GM12878 (cell line): ENCODE data around the gene PITPNM2. TPM values are rescaled to one million over a fixed set of nuclear protein-coding genes. Genes with fewer than 3 reads are reported as not detected.
A peak's percentile ranks its signal among the peaks of the same experiment; 100 is the strongest.

Experiments
- ATAC-seq: fragments of 200-7000 bp; cut with Tn5 transposase; 3 replicates; pipeline ENCODE4 v1.9.1; 2020; ENCODE audit warnings: mild to moderate bottlenecking, moderate library complexity
- BruUV-seq: library from RNA; stranded (reverse); fragments of 400-500 nt; replicated peaks from 2 replicates; lab custom pipeline; 2021; lab: Mats Ljungman, UMichigan
- CTCF ChIA-PET: fragments of 300-600 bp; sonication (Branson Sonifier 250); formaldehyde crosslinking; extraction: SDS; loops from one replicate; lab custom pipeline; 2021; ENCODE audit warnings: inconsistent platforms; lab: Yijun Ruan, JAX
- POLR2A ChIA-PET: fragments of 350-600 bp; formaldehyde crosslinking; extraction: SDS; loops from one replicate; lab custom pipeline; 2021; ENCODE audit warnings: inconsistent platforms; lab: Charles Lee
- RAD21 ChIA-PET: fragments of 300-600 bp; sonication (Branson Sonifier 250); formaldehyde crosslinking; loops from one replicate; lab custom pipeline; 2023; ENCODE audit warnings: antibody characterized with exemption; ENCODE audit not compliant: unreplicated experiment; lab: Charles Lee
- SMC1A ChIA-PET: fragments of 300-600 bp; sonication (Branson Sonifier 250); formaldehyde crosslinking; loops from one replicate; lab custom pipeline; 2023; ENCODE audit not compliant: unreplicated experiment, uncharacterized antibody; lab: Charles Lee
- DNase-seq: peaks from one replicate; pipeline ENCODE4 v3.0.0-alpha.2; 2011; ENCODE audit warnings: low read depth, low spot score
- FAIRE-seq: peaks from 3 replicates; lab custom pipeline; 2011; peaks lifted over from hg19 to GRCh38; lab: Jason Lieb, UNC
- H2AFZ ChIP-seq: 2 replicates; pipeline ENCODE4 v1.6.0; 2011; ENCODE audit warnings: low read depth, low read length, control low read depth; ENCODE audit not compliant: control insufficient read depth
- H3K27ac ChIP-seq: 2 replicates; pipeline ENCODE4 v1.5.1; 2011; ENCODE audit warnings: control low read depth; ENCODE audit not compliant: control insufficient read depth, insufficient read depth
- H3K27me3 ChIP-seq, 2 experiments: replicated peaks in 1 of 2; 2 replicates each; pipeline versions ENCODE4 v1.6.0 to v1.6.1; 2011; ENCODE audit warnings: low read length in 1 of 2; ENCODE audit not compliant: control insufficient read depth in 2 of 2, insufficient read depth in 2 of 2
- H3K36me3 ChIP-seq, 2 experiments: 2 replicates each; pipeline ENCODE4 v1.5.1; 2011; ENCODE audit warnings: low read length in 1 of 2; ENCODE audit not compliant: control insufficient read depth in 2 of 2, insufficient read depth in 2 of 2
- H3K4me1 ChIP-seq: 2 replicates; pipeline ENCODE4 v1.6.1; 2011; ENCODE audit warnings: mild to moderate bottlenecking, low read length, moderate library complexity, mixed read lengths; ENCODE audit not compliant: control insufficient read depth, insufficient read depth
- H3K4me2 ChIP-seq: 2 replicates; pipeline ENCODE4 v1.6.0; 2011; ENCODE audit warnings: control low read depth; ENCODE audit not compliant: control insufficient read depth, insufficient read depth
- H3K4me3 ChIP-seq: fragments of 200-600 bp; sonication (generic); 2 replicates; pipeline ENCODE4 v1.5.1; 2016
- H3K79me2 ChIP-seq: 2 replicates; pipeline ENCODE4 v1.6.0; 2011; ENCODE audit warnings: low read length; ENCODE audit not compliant: control insufficient read depth, insufficient read depth
- H3K9ac ChIP-seq: 2 replicates; pipeline ENCODE4 v1.8.0; 2011; ENCODE audit warnings: low read length, control low read depth, mixed read lengths; ENCODE audit not compliant: control insufficient read depth, insufficient read depth
- H3K9me3 ChIP-seq: replicated peaks from 3 replicates; pipeline ENCODE4 v1.5.1; 2011; ENCODE audit warnings: mild to moderate bottlenecking, low read length; ENCODE audit not compliant: control insufficient read depth, insufficient read depth
- H4K20me1 ChIP-seq: 2 replicates; pipeline ENCODE4 v1.6.0; 2011; ENCODE audit not compliant: control insufficient read depth, insufficient read depth
- BRCA1 ChIP-seq: IDR thresholded peaks from 2 replicates; pipeline ENCODE4 v1.6.1; 2011; ENCODE audit warnings: low read depth, low read length, improper control_type of control experiment
- CBFB ChIP-seq: IDR thresholded peaks from 2 replicates; pipeline ENCODE4 v1.6.1; 2016; ENCODE audit warnings: antibody characterized with exemption, low read depth
- DPF2 ChIP-seq: fragments of 450-650 bp; IDR thresholded peaks from 2 replicates; pipeline ENCODE4 v1.6.1; 2017; ENCODE audit warnings: mild to moderate bottlenecking
- IRF4 ChIP-seq: IDR thresholded peaks from 2 replicates; pipeline ENCODE4 v1.6.1; 2011; ENCODE audit warnings: low read depth, low read length
- MLLT1 ChIP-seq: fragments of 450-650 bp; IDR thresholded peaks from 2 replicates; pipeline ENCODE4 v1.6.1; 2016; ENCODE audit warnings: mild to moderate bottlenecking
- MTA2 ChIP-seq: fragments of 450-650 bp; IDR thresholded peaks from 2 replicates; pipeline ENCODE4 v1.6.1; 2016; ENCODE audit warnings: low read depth, mild to moderate bottlenecking, moderate library complexity
- MXI1 ChIP-seq: fragments of 150-350 bp; IDR thresholded peaks from 2 replicates; pipeline ENCODE4 v1.6.1; 2011; ENCODE audit warnings: low read depth, mild to moderate bottlenecking, inconsistent platforms, low read length, improper control_type of control experiment
- NR2C2 ChIP-seq: IDR thresholded peaks from 2 replicates; pipeline ENCODE4 v1.6.1; 2011; ENCODE audit warnings: borderline replicate concordance, low read depth; ENCODE audit not compliant: control insufficient read depth, insufficient read length
- RFX5 ChIP-seq: IDR thresholded peaks from 2 replicates; pipeline ENCODE4 v1.6.1; 2011; ENCODE audit warnings: low read depth, low read length, improper control_type of control experiment
- SIN3A ChIP-seq: IDR thresholded peaks from 2 replicates; pipeline ENCODE4 v1.6.1; 2012; ENCODE audit warnings: low read depth, low read length, improper control_type of control experiment
- SRF ChIP-seq, 2 experiments: IDR thresholded peaks; 2 replicates each; pipeline ENCODE4 v1.6.1; 2011; ENCODE audit warnings: low read depth in 2 of 2, low read length in 2 of 2, mild to moderate bottlenecking in 1 of 2, moderate library complexity in 1 of 2
- SUZ12 ChIP-seq: fragments of 200-600 bp; sonication (generic); IDR thresholded peaks from one replicate; pipeline ENCODE4 v1.6.1; 2018; ENCODE audit warnings: antibody characterized with exemption, mild to moderate bottlenecking; ENCODE audit not compliant: unreplicated experiment
- TCF12 ChIP-seq: IDR thresholded peaks from 2 replicates; pipeline ENCODE4 v1.6.1; 2011; ENCODE audit warnings: low read depth, mild to moderate bottlenecking, low read length
- TCF3 ChIP-seq: IDR thresholded peaks from 2 replicates; pipeline ENCODE4 v1.6.1; 2012; ENCODE audit warnings: low read depth, mild to moderate bottlenecking, low read length, borderline replicate concordance; ENCODE audit not compliant: insufficient read depth
- ZBED1 ChIP-seq: IDR thresholded peaks from 2 replicates; pipeline ENCODE4 v1.6.1; 2016; ENCODE audit warnings: borderline replicate concordance
- ZBTB4 ChIP-seq: fragments of 450-650 bp; formaldehyde crosslinking; IDR thresholded peaks from 2 replicates; pipeline ENCODE4 v1.4.0; 2022; ENCODE audit warnings: mild to moderate bottlenecking, moderate library complexity
- WGBS: methylation state at CpG from one replicate; pipeline ENCODE4 v1.1.6; 2016; ENCODE audit warnings: low lambda C conversion rate; ENCODE audit not compliant: insufficient replicate concordance, insufficient coverage; ENCODE audit errors: missing lambda C conversion rate; 5-methylcytosine and 5-hydroxymethylcytosine counted together
- in situ Hi-C: fragments of 300-500 bp; cut with MboI; formaldehyde crosslinking; loops from 9 replicates; pipeline ENCODE4 v1.14.3; 2018; ENCODE audit warnings: mixed read lengths
- intact Hi-C: fragments of 100-400 bp; cut with micrococcal nuclease; formaldehyde crosslinking; loops from one replicate; pipeline ENCODE4 v1.14.2; 2022; ENCODE audit not compliant: unreplicated experiment
- polyA plus RNA-seq, 11 experiments: library from polyadenylated mRNA; depleted of rRNA in 4 of 11; unstranded in 6 of 11; stranded (reverse) in 5 of 11; fragments of >200 nt; fragmentation: Nextera tagmentation in 4 of 11; fragmentation: Illumina TruSeq in 1 of 11; extraction: Ambion mirVana in 4 of 11; extraction: Trizol in 1 of 11; gene quantifications; 1 replicate in 1 of 11; 2 replicates in 10 of 11; pipeline versions ENCODE4 v1.2.1 to v1.2.3, GENCODE V29; 2011 to 2016; ENCODE audit warnings: inconsistent platforms in 2 of 11, missing spikeins in 2 of 11, low read depth in 1 of 11
- total RNA-seq, 4 experiments: library from RNA; depleted of rRNA in 3 of 4; stranded (reverse); fragments of >200 nt in 3 of 4; fragmentation: Illumina TruSeq in 1 of 4; extraction: Trizol in 1 of 4; gene quantifications; 2 replicates each; pipeline versions ENCODE4 v1.2.1 to v1.2.3, GENCODE V29; 2013 to 2021
- TF ChIP-seq, protein P1 (sequence below): fragments of 450-650 bp; IDR thresholded peaks from 2 replicates; pipeline ENCODE4 v1.6.1; 2017; ENCODE audit warnings: mild to moderate bottlenecking, low read depth, inconsistent platforms; ENCODE audit not compliant: poor library complexity, severe bottlenecking

PITPNM2 gene
- total and polyA plus RNA-seq, 10 of the 15 experiments (the other 5 are each of a cell fraction or from before 2014, with no cell fraction given): 0.03 to 1.0 (median 0.24) TPM; not detected in 1

DNA sequence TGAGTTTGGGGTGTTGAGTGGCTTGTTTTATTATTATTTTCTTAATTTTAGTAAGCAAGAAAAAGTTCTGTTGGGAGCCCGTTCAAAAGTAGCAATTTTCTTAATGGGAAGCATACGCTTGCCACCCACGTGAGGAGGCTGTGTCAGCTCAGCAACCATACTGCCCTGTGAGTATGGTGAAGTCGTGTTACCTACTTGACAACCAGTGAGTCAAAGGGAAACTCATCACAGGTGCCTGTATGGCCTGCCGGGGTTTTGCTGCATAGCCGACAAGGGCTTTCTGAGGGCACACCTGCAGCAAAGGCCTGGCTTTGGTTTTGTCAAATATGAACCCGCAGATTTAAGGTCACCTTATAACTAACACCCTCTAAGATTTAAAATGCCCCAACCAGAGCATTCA lies 31.1 kb downstream of the PITPNM2 start (continued):
- TF ChIP-seq SRF (IDR thresholded peaks at IDR 0.05; ENCODE audit: low read depth in 2 of 2, low read length in 2 of 2) (peak; percentile 48 to 54; a peak in 1 of 4 replicates), BRCA1 (no peak), MTA2 (no peak), DPF2 (peak; percentile 41; the same call in 1 of the 2 replicates), TCF12 (peak; percentile 91), SUZ12 (no peak), MXI1 (no peak), RFX5 (peak; percentile 93), ZBED1 (no peak), NR2C2 (no peak)

DNA sequence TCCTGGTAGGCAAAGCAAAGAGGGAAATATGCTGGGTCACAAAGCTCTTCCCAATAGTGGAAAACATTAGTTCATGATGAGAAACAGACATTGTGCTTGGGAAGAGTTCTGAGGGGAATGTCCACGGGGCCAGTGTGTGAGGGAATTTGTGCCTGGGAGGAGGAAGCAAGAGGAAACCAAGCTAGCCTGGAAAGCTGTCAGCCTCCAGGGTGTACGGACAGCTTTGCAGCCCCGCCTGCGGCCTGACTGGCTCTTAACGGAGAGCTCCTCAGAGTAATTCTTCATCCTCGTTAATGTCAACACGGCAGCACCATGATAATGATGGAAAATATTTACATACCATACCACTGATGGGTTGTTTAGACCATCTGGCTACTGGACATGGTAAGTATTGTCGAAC lies 32.4 kb downstream of the PITPNM2 start:
- no peak overlapping the region for H3K4me3 ChIP-seq
- DNase-seq: no peak
- intact Hi-C loops (no loop called here), in situ Hi-C loops (no loop called here)
- BruUV-seq: no TSS peak
- POLR2A ChIA-PET: interaction anchor here (0.8 kb wide), 1 partner anchor 114 kb away, joined by 6 read pairs; no protein-coding TSS in a partner anchor
- no peak for ATAC-seq
- no peak overlapping the region for H3K4me2 ChIP-seq
- H3K9me3 ChIP-seq: no peaks in the 10 kb centered on the region
- H3K79me2 ChIP-seq: no peaks in the 10 kb centered on the region
- no peak overlapping the region for H3K9ac ChIP-seq
- no peaks in the 10 kb centered on the region for H3K36me3 ChIP-seq
- CTCF ChIA-PET: no interaction called here
- 84% methylated on average over 8 of the region's 8 CpGs for WGBS
- H2AFZ ChIP-seq: no peak overlapping the region
- SMC1A ChIA-PET: interaction anchor here (0.6 to 1.3 kb wide), 2 partner anchors 9 to 436 kb away, joined by 3 to 4 read pairs; no protein-coding TSS in a partner anchor
- H3K27me3 ChIP-seq: no peaks in the 10 kb centered on the region
- no peak overlapping the region for H3K27ac ChIP-seq
- H3K4me1 ChIP-seq: peaks cover 28% of the 10 kb centered on the region
- FAIRE-seq: no peak
- RAD21 ChIA-PET: interaction anchor here (0.5 kb wide), 1 partner anchor 160 kb away, joined by 5 read pairs; no protein-coding TSS in a partner anchor
- no peaks in the 10 kb centered on the region for H4K20me1 ChIP-seq
- TF ChIP-seq TCF3: no peak
- TF ChIP-seq ZBTB4 (CRISPR knock-in tag): no peak
- TF ChIP-seq, protein P1, sequence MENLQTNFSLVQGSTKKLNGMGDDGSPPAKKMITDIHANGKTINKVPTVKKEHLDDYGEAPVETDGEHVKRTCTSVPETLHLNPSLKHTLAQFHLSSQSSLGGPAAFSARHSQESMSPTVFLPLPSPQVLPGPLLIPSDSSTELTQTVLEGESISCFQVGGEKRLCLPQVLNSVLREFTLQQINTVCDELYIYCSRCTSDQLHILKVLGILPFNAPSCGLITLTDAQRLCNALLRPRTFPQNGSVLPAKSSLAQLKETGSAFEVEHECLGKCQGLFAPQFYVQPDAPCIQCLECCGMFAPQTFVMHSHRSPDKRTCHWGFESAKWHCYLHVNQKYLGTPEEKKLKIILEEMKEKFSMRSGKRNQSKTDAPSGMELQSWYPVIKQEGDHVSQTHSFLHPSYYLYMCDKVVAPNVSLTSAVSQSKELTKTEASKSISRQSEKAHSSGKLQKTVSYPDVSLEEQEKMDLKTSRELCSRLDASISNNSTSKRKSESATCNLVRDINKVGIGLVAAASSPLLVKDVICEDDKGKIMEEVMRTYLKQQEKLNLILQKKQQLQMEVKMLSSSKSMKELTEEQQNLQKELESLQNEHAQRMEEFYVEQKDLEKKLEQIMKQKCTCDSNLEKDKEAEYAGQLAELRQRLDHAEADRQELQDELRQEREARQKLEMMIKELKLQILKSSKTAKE: no peak
- TF ChIP-seq MLLT1: no peak
- TF ChIP-seq CBFB: no peak
- TF ChIP-seq IRF4: no peak
- no peak for TF ChIP-seq SUZ12
- no peak for TF ChIP-seq SIN3A
